Camera-type eye (tissue), 1 donor: ENCODE data around the gene LAPTM5. TPM values are rescaled to one million over a fixed set of nuclear protein-coding genes. Genes with fewer than 3 reads are reported as not detected.

Experiments used
- total RNA-seq: library from RNA; depleted of rRNA; stranded (reverse); fragments of >200 nt; gene quantifications from one replicate; pipeline ENCODE4 v1.2.3, GENCODE V29; 2014

LAPTM5 gene, protein sequence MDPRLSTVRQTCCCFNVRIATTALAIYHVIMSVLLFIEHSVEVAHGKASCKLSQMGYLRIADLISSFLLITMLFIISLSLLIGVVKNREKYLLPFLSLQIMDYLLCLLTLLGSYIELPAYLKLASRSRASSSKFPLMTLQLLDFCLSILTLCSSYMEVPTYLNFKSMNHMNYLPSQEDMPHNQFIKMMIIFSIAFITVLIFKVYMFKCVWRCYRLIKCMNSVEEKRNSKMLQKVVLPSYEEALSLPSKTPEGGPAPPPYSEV
- total RNA-seq, result 11.3 TPM

DNA sequence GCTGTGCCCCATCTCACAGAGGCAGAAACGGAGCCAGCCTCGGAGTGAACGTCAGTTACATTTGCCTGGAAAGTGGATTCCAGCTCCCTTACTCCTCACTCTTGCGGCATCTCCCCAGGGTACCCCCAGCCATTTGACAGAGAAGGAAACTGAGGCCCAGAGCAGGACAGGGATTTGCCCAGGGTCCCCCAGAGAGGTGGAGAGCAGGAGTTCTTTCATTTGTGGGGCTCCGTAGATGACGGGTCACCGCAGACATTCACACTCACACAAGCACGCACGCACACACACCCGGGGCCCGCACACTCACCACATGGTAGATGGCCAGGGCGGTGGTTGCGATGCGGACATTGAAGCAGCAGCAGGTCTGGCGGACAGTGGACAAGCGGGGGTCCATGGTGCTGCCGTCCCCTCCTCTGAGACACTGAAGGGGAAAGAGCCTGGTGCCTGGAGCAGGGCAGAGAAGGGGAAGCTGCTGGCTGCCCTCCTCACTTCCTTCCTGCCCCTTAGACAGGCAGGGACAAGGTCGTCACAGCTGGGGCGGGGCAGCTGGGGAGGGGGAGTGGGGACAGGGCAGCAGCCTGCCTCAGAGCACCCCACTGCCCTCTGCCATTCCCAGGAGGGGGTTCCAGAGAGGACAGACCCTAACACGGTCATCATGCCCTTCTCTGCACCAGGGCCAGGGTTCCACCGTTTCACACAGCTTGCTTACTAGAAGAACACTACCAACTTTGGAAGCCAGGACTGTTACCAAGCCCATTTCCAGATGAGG, at the start of gene LAPTM5:
Gene LAPTM5 (minus strand): TSS at position 423 of the 769 bp plus-strand sequence. CDS start 29 bp downstream, at position 394.

DNA sequence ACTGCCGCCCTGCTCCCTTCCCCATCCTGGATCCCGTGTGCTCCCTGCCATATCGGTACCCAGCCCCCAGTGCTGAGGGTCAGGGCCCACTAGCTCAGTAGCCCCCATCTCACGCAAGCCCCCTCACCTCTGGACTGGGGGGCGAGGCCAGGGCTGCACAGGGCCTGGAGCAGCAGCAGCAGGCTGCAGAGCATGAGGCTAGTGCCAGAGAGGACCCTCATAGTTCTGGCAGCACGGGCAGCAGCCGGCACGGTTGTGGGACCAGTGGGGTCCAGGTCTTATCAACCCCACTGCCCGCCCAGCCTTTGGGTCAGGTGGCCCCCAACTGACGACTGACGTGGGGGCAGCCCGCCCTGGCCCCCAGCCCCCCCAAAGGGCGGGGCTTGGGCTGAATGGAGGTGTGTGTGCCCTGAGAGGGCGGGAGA, 34.2 kb downstream of the LAPTM5 start, which contains the start of gene MATN1:
Gene MATN1 (minus strand): TSS at position 255 of the 425 bp plus-strand sequence. CDS start 34 bp downstream, at position 221.

Other genes starting within 250 kb of the LAPTM5 start
- 0.33 TPM for gene MATN1, start 34.2 kb downstream of the LAPTM5 start, total RNA-seq
- gene SDC3, start 151.0 kb upstream of the LAPTM5 start, total RNA-seq, result 49.3 TPM